CD4-positive, alpha-beta T cell treated with Interleukin-6 at 100 ng/mL for 8 hours (primary cell): ENCODE data around the gene RELN.

Source experiments
- DNase-seq: peaks from one replicate; pipeline ENCODE4 v3.0.0-alpha.2; 2020; ENCODE audit warnings: mixed read lengths, low spot score

RELN gene

DNA sequence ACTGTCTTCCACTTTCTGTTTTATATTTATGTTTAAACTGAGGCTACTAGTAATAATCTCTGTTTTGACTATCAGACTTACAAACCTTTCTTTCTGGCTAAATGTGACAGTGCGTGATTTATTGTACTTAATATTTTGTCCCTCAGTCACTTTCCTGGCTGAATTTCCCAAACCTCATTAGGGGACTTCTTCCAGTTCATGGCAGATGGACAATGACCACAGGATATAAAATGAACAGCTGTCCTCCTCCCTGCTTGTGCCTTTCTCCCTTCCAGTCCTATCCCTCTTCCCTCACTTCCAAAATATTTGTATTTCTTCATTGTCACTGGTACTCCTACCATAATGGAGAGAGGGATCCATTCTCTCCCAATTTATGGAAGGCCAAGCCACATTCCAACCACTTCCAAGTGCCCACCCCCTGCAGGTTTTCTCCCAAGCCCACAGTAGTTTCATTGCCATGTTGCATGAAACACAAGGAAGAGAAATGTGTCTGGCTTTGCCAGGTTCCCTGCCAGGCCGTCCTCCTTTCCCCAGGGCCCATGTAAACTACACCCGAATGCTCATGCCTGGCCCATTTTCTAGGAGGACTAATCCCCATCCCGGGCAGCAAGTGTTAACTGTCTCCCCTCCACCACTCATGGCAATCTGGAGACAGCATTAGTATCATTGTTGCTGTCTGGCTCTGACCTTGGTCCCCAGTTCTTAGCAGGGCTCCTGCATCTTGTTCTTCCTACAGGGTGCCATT is 273.9 kb downstream of the RELN start:
- no peak for DNase-seq

DNA sequence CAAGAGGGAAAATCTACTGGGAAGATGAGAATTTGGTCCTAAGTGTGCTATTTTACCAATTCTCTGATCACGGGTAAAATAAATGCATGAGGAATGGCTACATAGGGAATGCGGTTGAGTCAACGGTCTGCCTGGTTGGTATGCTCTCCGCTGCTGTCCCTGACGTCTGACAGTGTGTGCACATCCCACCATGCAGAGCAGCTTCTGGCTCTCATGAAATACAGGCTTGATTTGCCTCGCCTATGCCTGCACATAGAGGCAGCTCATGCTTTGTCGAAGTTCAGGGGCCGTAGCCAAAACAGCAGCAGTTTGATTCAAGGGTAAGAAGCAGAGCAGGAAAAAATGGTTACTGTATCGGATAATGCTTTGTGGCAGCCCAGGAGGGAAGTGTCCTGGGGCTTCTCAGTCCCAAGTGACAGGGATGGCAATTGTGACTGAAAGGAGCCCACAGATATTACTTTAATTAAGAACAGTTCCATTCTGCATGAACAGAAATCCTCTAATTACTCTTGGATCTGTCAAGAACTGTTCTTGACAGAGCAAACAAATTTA is 275.0 kb downstream of the RELN start:
- DNase-seq, result no peak

DNA sequence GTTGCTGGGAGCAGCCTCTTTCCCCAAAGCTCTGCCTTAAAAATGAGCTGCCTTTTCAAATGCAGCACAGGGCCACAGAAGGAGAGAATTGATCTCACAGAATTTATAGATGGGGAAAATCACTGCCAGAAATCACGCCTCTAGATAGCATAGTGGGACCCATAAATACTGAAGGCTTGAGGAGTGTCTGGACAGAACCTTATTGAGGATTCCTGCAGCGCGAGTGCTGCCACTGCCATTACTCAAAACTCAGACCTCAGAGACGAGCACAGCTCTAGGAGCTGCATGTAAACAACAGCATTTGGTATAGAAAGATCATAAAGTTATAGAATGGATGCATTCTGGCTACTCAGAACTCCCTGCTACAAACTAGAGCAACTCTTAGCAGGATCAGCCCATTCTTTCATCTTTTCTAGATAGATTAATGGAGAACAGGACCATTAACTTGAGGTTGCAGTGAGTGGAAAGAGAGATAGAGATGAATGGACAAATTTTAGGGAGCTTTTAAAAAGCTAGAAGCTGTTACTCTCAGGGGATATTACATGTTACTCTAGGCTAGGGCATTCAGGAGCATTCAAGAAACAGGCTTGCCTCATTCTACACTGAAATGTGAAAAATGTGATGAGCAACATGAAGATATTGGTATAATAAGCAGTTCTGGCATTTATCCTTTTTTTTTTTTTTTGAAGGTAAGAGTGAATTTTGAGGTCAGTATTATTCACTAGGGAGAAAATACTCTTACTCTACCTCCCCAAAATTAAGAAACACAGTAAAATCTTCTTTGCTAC is 276.3 kb downstream of the RELN start:
- no peak for DNase-seq

DNA sequence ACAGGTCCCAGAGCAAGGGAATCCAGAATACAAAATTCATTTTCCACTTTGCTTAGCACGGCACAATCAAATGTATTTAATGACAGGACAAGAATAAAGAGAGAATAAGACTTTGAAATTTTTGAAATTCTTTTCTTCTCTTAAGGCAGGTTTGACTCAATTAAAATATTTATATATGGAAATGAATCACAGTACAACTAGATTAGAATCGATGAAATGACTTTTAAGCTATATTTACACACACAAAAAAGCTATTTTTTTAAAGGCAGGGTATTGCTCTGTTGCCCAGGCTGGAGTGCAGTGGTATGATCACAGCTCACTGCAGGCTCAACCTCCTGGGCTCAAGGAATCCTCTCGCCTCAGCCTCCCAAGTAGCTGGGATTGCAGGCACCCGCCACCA is 278.0 kb downstream of the RELN start:
- DNase-seq, result no peak

DNA sequence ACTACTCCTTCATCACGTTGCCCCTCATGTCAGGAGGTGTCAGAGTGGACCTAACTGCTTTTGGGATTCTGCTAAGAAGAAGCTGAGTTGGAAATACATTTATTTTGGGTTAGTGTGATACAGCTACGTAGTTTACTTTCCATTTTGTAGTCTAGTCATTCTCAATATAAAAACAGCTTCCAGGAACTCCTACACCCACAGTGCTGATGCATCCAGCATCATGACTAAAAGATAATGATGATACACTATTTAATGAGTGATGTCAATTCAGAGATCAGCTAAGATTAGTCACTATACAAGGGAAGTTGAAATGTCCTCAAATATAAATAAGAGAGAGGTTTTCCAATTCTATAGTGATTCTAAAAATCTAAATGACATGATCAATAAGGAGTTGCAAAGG is 279.2 kb downstream of the RELN start:
- no peak for DNase-seq

DNA sequence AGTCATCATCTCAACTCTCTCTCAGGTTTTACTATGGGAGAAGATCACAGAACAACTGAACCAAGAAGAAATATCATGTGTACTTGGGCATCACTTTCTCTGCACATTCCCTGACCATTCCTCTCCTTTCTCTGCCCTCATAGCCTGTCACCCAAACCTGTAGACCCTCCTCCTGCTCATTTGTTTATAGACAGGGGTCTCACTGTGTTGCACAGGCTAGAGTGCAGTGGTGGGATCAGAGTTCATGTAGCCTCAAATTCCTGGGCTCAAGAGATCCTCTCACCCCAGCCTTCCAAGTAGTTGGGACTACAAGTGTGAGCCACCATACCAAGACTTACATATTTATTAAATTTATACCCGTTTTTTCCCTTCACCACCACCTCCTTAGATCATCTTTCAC is 282.7 kb downstream of the RELN start:
- DNase-seq, result no peak

DNA sequence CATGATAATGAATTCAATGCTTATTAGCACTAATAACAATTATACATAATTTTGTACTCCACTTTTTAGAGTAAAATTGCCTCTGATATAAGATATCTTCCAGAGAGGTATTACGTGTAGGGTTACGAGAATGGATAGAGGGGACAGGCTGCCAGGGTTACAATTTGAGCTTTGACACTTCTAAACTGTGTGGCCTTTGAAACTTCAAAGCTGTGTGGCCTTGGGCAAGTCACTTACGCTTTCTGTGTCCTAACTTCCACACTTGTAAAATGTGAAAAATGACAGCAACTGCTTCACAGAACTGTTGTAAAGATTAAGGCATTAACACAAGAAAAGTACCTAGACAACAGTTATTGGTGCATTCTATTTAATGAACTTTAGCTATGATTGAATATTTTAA is 283.9 kb downstream of the RELN start:
- no peak for DNase-seq

DNA sequence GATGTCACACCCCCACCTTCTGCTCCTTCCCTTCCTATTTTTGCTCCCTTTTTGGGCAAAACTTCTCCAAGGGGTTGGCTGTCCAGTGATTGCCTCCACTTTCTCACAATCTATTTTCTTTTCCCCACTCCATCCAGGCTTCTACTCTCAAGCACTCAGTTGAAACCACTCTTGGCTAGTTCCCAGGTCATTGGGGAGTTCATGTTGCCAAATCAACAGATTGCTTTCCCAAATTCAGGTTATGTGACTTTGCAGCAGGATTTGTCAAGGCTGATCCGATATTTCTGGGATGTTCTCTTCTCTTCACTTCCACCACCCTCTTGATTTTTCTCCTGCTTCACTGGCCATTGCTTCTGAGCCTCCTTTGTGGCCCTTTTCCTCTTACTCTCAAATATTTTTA is 284.8 kb downstream of the RELN start:
- no peak for DNase-seq

DNA sequence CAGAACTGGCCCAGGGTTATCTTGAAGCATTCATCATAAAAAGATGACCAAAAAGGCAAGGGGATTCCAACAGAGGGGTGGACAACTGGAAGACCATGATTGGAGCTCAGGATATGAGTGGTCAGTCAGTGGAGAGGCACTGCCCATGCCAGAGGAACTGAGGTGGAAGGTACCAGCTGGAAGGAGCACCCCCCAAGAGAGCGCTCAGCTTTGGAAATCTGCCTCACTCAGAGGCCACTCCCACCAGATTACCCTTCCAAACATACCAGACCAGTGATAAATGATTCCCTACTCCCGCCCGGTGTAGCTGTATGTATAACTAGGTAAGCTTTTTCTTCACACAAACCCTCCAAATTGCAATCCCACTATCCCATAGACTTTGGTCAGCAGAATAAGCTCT is 286.5 kb downstream of the RELN start:
- DNase-seq, result no peak

DNA sequence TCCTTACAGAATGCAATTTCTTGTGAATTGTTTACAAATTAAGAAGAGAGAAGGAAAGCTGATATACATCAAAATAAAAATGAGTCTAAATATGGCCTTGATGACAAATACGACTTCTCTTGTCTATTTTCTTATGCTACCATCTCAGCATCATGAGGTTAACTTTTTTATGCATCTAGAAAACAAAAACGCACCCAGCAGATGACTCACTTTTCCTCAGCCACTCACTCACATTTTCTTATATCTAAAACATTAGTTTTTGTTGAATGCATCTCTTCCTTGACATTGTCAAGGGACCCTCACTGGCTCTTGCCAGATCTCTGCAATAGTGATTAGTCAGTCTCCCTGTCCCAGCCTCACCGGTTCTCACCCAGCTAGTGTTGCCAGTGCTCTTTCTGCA is 287.0 kb downstream of the RELN start:
- no peak for DNase-seq

DNA sequence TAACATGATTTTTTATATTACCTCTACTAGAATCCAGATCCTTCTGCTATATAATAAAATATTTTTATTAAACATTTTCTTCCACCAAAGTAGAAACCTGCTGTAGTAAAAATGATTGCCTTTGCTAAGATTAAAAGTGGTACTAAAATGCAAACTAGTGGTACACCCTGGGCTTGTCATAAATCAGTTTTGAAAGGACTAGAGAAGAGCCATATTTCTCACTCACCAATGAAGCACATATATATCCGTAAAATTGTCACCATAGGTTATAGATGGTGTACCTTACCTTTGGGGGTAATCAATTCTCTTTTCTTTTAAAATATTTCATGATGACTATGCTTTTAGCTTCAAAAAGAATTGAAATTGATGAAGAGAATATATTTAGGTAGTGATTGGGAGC is 290.4 kb downstream of the RELN start:
- no peak for DNase-seq

DNA sequence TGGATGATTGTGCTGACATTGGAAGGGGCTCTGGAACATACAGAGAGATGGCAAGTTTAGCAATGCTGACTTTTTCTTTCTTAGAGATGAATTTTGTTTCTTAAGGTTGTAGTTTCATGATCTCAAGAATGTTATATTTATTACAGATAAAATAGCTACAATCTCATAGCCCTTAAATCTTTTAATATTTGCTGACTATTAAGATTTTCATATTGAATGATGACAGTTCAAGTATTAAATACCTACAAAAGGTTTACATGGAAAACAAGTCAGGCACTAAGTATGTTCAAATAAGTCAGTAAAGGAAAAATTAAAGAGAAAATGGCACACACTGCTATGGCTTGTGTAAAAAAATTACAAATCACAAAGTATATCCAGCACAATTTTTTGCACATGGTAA is 291.4 kb downstream of the RELN start:
- DNase-seq, result no peak

DNA sequence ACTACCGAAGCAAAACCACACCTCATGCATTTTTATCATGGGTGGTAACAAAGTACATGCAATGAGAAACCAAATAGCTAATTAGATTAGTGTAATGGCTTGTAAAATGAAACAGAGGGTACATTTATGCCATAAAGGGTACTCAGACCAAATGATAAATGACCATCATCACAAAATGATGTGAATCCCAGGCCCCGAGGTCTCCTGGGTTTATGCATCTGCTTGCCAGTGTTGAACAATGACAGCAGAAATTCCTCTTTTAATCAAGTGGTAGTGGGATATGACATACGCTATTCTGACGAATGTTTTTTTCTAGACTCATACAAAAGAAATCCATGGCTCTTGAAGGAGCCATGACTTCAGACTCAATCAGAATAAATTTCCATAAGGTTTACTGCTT is 293.9 kb downstream of the RELN start:
- no peak for DNase-seq

DNA sequence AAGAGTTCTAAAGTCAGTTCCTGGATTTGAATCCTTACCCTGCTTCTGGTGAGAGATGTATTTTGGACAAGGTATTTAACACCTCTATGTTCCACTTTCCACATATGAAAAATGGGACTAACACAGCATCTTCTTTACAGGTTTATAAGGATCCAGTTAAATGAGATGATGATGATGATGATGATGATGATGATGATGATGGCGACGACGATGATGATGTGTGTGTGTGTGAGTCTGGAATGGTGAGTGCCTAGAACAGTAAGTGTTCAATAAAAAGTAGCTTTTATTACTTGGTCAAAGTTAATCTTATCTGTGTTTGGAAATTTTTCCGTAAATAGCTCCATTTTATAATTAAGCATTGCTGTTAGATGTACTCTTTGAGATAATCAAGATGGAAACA is 295.2 kb downstream of the RELN start:
- DNase-seq, result no peak

DNA sequence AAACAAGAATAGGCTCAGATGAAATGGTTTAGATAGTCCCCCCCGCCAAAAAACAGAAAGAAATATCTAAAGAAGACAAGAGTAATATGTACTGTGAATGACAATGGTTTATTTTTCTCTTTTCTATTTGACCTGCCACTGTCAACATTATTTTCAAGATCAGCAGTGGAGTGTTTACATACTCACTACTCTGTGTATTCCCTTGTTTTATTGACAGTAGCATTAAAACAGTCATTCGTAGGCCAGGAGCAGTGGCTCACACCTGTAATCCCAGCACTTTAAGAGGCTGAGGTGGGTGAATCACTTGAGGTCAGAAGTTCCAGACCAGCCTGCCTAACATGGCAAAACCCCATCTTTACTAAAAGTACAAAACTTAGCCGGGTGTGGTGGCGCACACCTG is 298.2 kb downstream of the RELN start:
- no peak for DNase-seq

DNA sequence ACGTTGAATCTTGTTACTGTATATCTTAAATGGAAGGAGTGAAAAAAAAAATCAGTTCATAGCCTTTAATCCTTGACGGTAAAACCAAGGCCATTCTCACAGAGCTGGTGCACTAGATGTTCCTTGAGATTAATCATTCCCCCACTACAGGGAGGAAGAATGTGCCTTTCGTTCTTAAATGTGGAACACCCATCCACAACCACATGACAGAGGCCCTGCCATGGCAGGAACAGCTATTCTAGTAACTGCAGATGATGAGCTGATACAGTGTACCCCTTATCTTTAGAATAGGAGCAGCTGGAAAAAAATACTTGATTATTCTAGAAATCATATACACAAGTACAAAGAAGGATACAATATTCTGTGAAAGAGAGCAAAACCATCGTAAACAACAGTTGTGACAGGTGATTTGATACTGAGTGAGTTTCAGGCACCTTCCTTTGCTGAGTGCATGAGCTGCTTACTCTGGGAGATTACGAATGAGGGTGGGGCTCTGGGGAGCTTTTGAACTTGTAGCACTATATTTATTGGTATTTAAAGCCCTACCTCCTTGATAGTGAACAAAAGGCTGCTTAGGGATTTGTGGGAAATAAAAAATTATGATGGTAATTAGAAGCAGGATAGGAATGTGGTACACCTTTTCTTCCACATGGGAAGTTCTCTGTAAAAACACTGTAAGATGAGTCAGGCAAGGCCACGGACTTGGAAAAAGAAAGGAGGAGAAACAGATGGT is 299.1 kb downstream of the RELN start:
- DNase-seq, result no peak

DNA sequence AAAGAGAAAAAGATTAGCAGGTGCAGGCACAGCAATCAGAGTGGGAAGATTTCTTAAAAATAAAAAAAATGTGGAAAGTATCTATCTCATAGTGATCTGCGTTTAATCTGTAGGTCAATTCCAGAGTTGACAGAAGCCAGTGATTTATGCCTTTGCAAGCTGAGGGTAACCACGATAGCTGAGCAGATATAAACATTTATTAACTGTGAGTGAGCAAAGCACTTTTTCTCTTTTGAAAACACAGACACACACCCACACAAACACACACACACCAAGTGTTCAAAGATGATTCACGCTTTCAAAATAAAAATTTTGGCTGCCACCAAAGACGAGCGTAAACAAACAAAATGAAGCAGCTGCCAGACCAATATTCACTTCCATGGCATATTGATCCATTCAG is 300.2 kb downstream of the RELN start:
- no peak for DNase-seq

DNA sequence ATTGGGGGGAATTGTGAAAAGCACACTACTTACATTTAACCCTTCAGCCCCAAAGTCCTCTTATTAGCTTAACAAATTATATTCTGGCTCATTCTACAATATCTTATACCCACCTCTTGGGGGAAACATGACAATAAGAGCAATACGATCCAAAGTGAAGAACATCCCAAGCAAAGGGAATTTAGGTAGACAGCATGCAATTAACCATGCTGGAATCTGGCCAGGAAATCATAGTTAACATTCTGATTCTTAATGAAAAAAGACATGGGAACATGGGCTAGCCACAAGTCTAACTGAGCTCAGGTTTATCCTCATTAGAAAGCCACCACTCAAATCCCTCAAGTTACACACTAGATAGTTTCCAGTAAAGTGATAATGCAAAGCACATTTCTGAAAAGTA is 301.5 kb downstream of the RELN start:
- DNase-seq, result no peak

DNA sequence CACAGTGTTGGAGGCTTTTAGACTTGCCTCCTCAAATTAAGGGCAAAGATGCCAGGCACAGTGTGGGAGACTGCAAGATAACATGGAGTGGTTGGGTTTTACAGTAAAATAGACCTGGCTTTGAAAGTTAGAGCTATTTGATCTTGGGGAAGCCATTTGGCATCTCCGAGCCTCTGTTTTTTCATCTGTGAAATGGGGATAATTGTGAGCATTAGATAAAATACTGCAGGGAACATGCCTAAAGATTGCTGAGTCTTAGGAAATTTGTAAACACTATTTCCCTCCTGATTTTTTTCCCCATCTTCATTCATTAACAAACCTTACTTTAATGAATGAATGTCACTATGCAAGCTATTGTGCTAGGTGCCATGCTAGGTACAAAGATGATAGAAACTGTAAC is 302.2 kb downstream of the RELN start:
- DNase-seq, result no peak

DNA sequence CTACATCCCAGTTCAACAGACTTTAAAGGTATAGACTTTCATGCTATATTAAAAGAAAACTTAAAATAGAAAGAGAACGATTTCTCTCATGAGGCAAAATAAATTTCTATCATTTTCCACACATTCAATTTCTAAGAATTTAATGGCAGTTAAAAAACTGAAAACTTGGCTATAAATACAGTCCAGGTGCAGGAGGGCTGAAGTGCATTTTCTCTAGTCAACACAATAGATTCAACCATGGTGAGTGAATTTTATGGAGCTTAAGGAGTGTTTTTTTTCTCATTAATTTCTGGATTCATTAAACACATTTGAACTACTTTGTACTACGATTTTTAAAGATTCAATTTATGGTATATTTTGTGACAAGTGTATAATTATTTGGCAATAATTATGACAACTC is 302.7 kb downstream of the RELN start:
- DNase-seq, result no peak

DNA sequence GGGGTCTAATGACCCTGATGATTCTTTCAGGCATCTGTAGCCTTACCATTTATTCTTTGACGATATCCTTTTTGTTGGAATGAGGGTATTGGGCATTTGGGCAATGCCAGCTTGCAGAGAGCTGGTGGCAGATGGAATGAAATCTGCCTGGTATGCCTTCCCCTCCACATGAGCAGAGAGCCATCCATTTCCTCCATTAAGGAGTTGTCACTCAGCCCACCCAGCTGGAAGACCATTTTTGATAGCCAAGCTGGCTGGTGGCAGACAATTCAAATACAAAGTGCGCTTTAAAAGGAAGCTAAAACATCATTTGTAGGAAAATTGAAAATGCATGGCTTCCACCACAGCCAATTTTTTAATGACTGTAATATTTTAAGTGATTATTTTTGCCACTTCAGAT is 303.4 kb downstream of the RELN start:
- no peak for DNase-seq

DNA sequence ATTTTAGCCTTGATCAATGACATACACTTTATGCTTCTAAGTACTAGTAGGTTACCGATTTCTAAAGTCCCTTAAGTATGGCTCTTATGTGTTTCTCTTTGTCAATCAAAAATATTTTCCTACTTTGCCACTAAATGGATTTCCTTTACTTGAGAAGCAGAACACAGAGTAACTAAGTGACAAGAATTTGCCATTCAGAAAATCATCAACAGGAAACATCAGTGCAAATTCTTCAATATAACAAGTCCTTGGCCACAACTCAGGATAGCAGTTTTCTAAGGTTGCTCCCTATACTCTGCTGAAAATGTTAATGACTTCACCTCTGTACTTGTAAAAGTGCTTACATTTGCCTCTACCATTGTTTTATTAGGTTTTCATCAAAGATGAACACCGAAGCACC is 303.8 kb downstream of the RELN start:
- DNase-seq, result no peak

DNA sequence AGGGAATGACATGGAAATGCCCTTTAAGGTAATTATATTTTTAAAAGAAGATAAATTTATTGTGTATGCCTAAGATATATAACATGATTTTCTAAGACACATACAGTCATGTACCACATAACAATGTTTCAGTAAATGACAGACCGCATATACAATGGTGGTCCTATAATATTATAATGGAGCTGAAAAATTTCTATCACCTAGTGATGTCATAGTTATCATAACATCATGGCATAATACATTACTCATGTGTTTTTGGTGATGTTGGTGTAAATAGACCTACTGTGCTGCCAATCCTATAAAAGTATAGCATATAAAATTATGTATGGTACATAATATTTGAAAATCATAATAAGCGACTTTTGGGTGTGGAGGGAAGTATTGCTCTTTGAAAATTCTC is 306.1 kb downstream of the RELN start:
- DNase-seq, result no peak
